Neuron (in vitro differentiated cells): ENCODE data around the gene INO80D.

ENCODE experiments used
- H2AFZ ChIP-seq: one replicate; pipeline ENCODE4 v1.6.1; 2013; ENCODE audit warnings: low read depth, mild to moderate bottlenecking, inconsistent platforms, low read length, moderate library complexity
- H3K27me3 ChIP-seq: one replicate; pipeline ENCODE4 v1.6.1; 2013; ENCODE audit warnings: low read length; ENCODE audit not compliant: insufficient read depth
- H3K36me3 ChIP-seq: one replicate; pipeline ENCODE4 v1.6.1; 2013; ENCODE audit warnings: low read length; ENCODE audit not compliant: insufficient read depth
- H3K4me1 ChIP-seq: one replicate; pipeline ENCODE4 v1.6.1; 2013; ENCODE audit warnings: low read length; ENCODE audit not compliant: insufficient read depth
- H3K4me3 ChIP-seq: 2 replicates; pipeline ENCODE4 v1.5.1; 2013; ENCODE audit warnings: mild to moderate bottlenecking, low read length, moderate library complexity
- H3K9me3 ChIP-seq: one replicate; pipeline ENCODE4 v1.6.1; 2013; ENCODE audit warnings: low read length

The INO80D gene

DNA sequence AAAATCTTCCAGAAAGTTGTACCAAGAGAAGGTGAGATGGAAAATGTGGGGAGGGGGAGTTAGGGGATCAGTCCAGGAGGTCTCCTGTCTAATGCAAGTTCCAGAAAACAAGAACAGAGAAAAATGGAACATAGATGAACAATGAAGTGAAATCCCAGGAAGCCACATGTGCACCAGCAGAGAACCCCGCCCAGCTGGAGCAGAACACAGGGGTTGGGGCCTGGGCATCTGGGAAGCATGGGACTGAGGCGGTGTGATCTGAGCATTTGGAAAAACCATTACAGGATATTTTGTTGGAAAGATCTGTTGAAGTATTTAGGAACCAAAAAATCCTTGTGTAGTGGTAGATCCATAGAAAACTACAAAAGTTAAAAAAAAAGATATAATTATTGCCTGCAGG, 133.7 kb downstream of the INO80D start:
- Histone ChIP-seq H3K36me3 (no peaks in the 10 kb centered on the region), H2AFZ (no peak overlapping the region), H3K9me3 (no peaks in the 10 kb centered on the region), H3K4me1 (no peaks in the 10 kb centered on the region), H3K27me3 (no peaks in the 10 kb centered on the region), H3K4me3 (no peak overlapping the region)

GRCh38 chr2:205948883-205949282, 137.1 kb downstream of the INO80D start:
- H3K36me3 ChIP-seq: no peaks in the 10 kb centered on the region
- H3K4me3 ChIP-seq: no peak overlapping the region
- no peak overlapping the region for H2AFZ ChIP-seq
- no peaks in the 10 kb centered on the region for H3K9me3 ChIP-seq
- H3K27me3 ChIP-seq: no peaks in the 10 kb centered on the region
- no peaks in the 10 kb centered on the region for H3K4me1 ChIP-seq

DNA sequence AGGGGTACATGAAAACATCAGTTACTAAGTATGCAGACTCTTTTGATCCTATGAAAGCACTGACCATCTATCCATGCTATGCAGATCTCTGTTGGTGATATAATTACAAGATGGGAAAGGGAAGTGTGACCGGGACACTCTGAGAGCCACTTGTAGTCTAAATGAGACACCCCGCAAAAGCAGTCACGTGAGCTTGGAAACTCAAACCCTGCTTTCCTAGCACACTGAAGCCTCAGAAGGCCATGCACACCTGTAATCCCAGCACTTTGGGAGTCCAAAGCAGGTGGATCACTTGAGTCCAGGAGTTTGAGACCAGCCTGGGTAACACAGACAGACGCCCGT, 137.5 kb downstream of the INO80D start:
- no peaks in the 10 kb centered on the region for H3K4me1 ChIP-seq
- H3K36me3 ChIP-seq: no peaks in the 10 kb centered on the region
- H2AFZ ChIP-seq: no peak overlapping the region
- H3K9me3 ChIP-seq: no peaks in the 10 kb centered on the region
- H3K27me3 ChIP-seq: no peaks in the 10 kb centered on the region
- no peak overlapping the region for H3K4me3 ChIP-seq

GRCh38 chr2:205947621-205948495, 138.1 kb downstream of the INO80D start:
- Histone ChIP-seq H3K4me1 (no peaks in the 10 kb centered on the region), H3K27me3 (no peaks in the 10 kb centered on the region), H3K36me3 (no peaks in the 10 kb centered on the region), H3K4me3 (no peak overlapping the region), H3K9me3 (no peaks in the 10 kb centered on the region), H2AFZ (no peak overlapping the region)

DNA sequence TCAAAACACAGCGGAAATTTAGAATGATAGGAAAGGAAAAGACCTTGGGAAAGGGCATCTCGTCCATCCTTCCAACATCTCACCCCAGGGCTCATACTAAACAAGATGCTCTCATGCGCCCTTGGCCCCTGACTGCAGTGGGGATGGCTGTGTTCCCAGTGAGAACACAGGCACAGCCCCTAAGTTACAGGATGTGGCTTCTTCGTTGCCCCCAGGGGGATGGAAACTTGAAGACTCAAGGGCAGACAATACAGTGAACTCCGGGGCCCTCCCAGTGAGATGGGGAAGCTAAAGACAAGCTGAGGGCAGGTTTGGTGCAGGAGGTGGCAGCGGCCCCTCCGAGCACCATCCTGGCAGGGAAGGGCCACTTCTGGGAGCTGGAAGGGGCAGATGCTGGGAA, 139.7 kb downstream of the INO80D start:
- H3K4me3 ChIP-seq: no peak overlapping the region
- H3K36me3 ChIP-seq: no peaks in the 10 kb centered on the region
- H3K4me1 ChIP-seq: no peaks in the 10 kb centered on the region
- H3K9me3 ChIP-seq: peaks cover 3% of the 10 kb centered on the region
- H3K27me3 ChIP-seq: no peaks in the 10 kb centered on the region
- H2AFZ ChIP-seq: no peak overlapping the region
